IMR-90 (cell line): ENCODE results near the gene NUP210. TPM values are rescaled to one million over a fixed set of nuclear protein-coding genes. Genes with fewer than 3 reads are reported as not detected.

ENCODE experiments used
- ATAC-seq: fragments of 200-7000 bp; cut with Tn5 transposase; 2 replicates; pipeline ENCODE4 v1.9.1; 2020; ENCODE audit warnings: low read depth, mild to moderate bottlenecking, moderate library complexity
- BruUV-seq: library from RNA; stranded (reverse); fragments of 400-500 nt; replicated peaks from 2 replicates; lab custom pipeline; 2021; lab: Mats Ljungman, UMichigan
- CTCF ChIA-PET: fragments of 300-600 bp; formaldehyde crosslinking; extraction: SDS; loops from one replicate; lab custom pipeline; 2021; ENCODE audit warnings: antibody characterized with exemption; lab: Yijun Ruan, JAX
- POLR2A ChIA-PET: fragments of 300-600 bp; sonication (Branson Sonifier 250); formaldehyde crosslinking; loops from one replicate; lab custom pipeline; 2022; ENCODE audit warnings: antibody characterized with exemption; ENCODE audit not compliant: unreplicated experiment; lab: Charles Lee
- DNase-seq: peaks from one replicate; pipeline ENCODE4 v3.0.0; 2013
- H2AFZ ChIP-seq: replicated peaks from 2 replicates; pipeline ENCODE3; 2013; ENCODE audit warnings: low read length, mild to moderate bottlenecking; ENCODE audit not compliant: poor library complexity
- H2AK5ac ChIP-seq: 2 replicates; pipeline ENCODE4 v1.6.1; 2013; ENCODE audit warnings: low read depth, low read length, inconsistent platforms
- H2AK9ac ChIP-seq: replicated peaks from 2 replicates; pipeline ENCODE3; 2013; ENCODE audit warnings: mild to moderate bottlenecking, low read depth, low read length, moderate library complexity; ENCODE audit not compliant: poor library complexity
- H2BK120ac ChIP-seq: 2 replicates; pipeline ENCODE4 v1.6.1; 2013; ENCODE audit warnings: low read depth, low read length, inconsistent platforms
- H2BK15ac ChIP-seq: 3 replicates; pipeline ENCODE4 v1.6.1; 2013; ENCODE audit warnings: low read depth, low read length, inconsistent platforms
- H2BK20ac ChIP-seq: 2 replicates; pipeline ENCODE4 v1.6.1; 2013; ENCODE audit warnings: low read depth, mild to moderate bottlenecking, inconsistent platforms, low read length, moderate library complexity
- H2BK5ac ChIP-seq: 2 replicates; pipeline ENCODE4 v1.6.1; 2013; ENCODE audit warnings: mild to moderate bottlenecking, low read depth, low read length, inconsistent platforms; ENCODE audit not compliant: poor library complexity, severe bottlenecking
- H3K14ac ChIP-seq: replicated peaks from 2 replicates; pipeline ENCODE4 v1.6.1; 2013; ENCODE audit warnings: low read depth, low read length, inconsistent platforms
- H3K18ac ChIP-seq: 2 replicates; pipeline ENCODE4 v1.6.1; 2013; ENCODE audit warnings: low read depth, low read length, control low read depth
- H3K23ac ChIP-seq: 2 replicates; pipeline ENCODE4 v1.6.1; 2013; ENCODE audit warnings: low read depth, low read length, inconsistent platforms
- H3K27ac ChIP-seq: 2 replicates; pipeline ENCODE4 v1.5.1; 2013; ENCODE audit warnings: mild to moderate bottlenecking, control low read depth, low read length; ENCODE audit not compliant: insufficient read depth
- H3K27me3 ChIP-seq: 2 replicates; pipeline ENCODE4 v1.6.1; 2013; ENCODE audit warnings: low read length; ENCODE audit not compliant: control insufficient read depth, insufficient read depth
- H3K36me3 ChIP-seq: 2 replicates; pipeline ENCODE4 v1.6.1; 2013; ENCODE audit warnings: low read length, mixed read lengths; ENCODE audit not compliant: control insufficient read depth, insufficient read depth
- H3K4ac ChIP-seq: 2 replicates; pipeline ENCODE4 v1.6.1; 2013; ENCODE audit warnings: low read depth, low read length, inconsistent platforms
- H3K4me1 ChIP-seq: 2 replicates; pipeline ENCODE4 v1.6.1; 2013; ENCODE audit warnings: low read length, mixed read lengths; ENCODE audit not compliant: control insufficient read depth, insufficient read depth
- H3K4me2 ChIP-seq: 2 replicates; pipeline ENCODE4 v1.6.1; 2013; ENCODE audit warnings: low read depth, mild to moderate bottlenecking, control low read depth, low read length, moderate library complexity
- H3K4me3 ChIP-seq: 2 replicates; pipeline ENCODE4 v1.5.1; 2013; ENCODE audit warnings: low read depth, mild to moderate bottlenecking, control low read depth, low read length, moderate library complexity; ENCODE audit not compliant: insufficient read depth
- H3K56ac ChIP-seq: 2 replicates; pipeline ENCODE4 v1.6.1; 2013; ENCODE audit warnings: low read length, inconsistent platforms; ENCODE audit not compliant: insufficient read depth; ENCODE audit errors: extremely low read depth
- H3K79me1 ChIP-seq, 2 experiments: 2 replicates each; pipeline ENCODE4 v1.6.1; 2013; ENCODE audit warnings: low read length in 2 of 2, inconsistent platforms in 1 of 2, low read depth in 1 of 2
- H3K9ac ChIP-seq: 2 replicates; pipeline ENCODE4 v1.6.1; 2013; ENCODE audit warnings: low read depth, low read length, control low read depth
- H3K9me1 ChIP-seq: 2 replicates; pipeline ENCODE4 v1.6.1; 2013; ENCODE audit warnings: low read length, inconsistent platforms; ENCODE audit not compliant: insufficient read depth
- H3K9me3 ChIP-seq: 2 replicates; pipeline ENCODE4 v1.6.1; 2013; ENCODE audit warnings: low read length; ENCODE audit not compliant: control insufficient read depth, insufficient read depth
- H4K20me1 ChIP-seq: 2 replicates; pipeline ENCODE4 v1.6.1; 2013; ENCODE audit warnings: low read length, inconsistent platforms; ENCODE audit not compliant: insufficient read depth
- H4K5ac ChIP-seq: 2 replicates; pipeline ENCODE4 v1.6.1; 2013; ENCODE audit warnings: mild to moderate bottlenecking, low read depth, low read length, control low read depth
- H4K8ac ChIP-seq, 2 experiments: 2 replicates each; pipeline ENCODE4 v1.6.1; 2013; ENCODE audit warnings: low read depth in 2 of 2, low read length in 2 of 2, control low read depth in 1 of 2, inconsistent platforms in 1 of 2
- H4K91ac ChIP-seq: 2 replicates; pipeline ENCODE4 v1.6.1; 2013; ENCODE audit warnings: low read depth, low read length, inconsistent platforms; ENCODE audit not compliant: insufficient read depth
- BHLHE40 ChIP-seq: fragments of 150-350 bp; IDR thresholded peaks from 2 replicates; pipeline ENCODE4 v1.6.1; 2016; ENCODE audit warnings: mild to moderate bottlenecking, low read depth, low read length
- CEBPB ChIP-seq: IDR thresholded peaks from 2 replicates; pipeline ENCODE4 v1.6.1; 2012; ENCODE audit warnings: low read depth, low read length, improper control_type of control experiment
- CHD1 ChIP-seq: IDR thresholded peaks from 2 replicates; pipeline ENCODE4 v1.6.1; 2012; ENCODE audit warnings: low read depth, low read length, improper control_type of control experiment
- CTCF ChIP-seq: conservative IDR thresholded peaks from 2 replicates; pipeline ENCODE4 v1.5.1; 2012; ENCODE audit warnings: mild to moderate bottlenecking, low read depth, low read length, improper control_type of control experiment
- ELK1 ChIP-seq: fragments of 150-350 bp; IDR thresholded peaks from 2 replicates; pipeline ENCODE4 v1.6.1; 2016; ENCODE audit warnings: low read depth, mild to moderate bottlenecking, low read length, moderate library complexity, borderline replicate concordance
- FOS ChIP-seq: fragments of 150-350 bp; IDR thresholded peaks from 2 replicates; pipeline ENCODE4 v1.6.1; 2016; ENCODE audit warnings: low read depth, low read length
- MAFK ChIP-seq: IDR thresholded peaks from 2 replicates; pipeline ENCODE4 v1.6.1; 2012; ENCODE audit warnings: low read depth, low read length, improper control_type of control experiment
- MAZ ChIP-seq: IDR thresholded peaks from 2 replicates; pipeline ENCODE4 v1.6.1; 2012; ENCODE audit warnings: low read depth, mild to moderate bottlenecking, low read length, improper control_type of control experiment, moderate library complexity, borderline replicate concordance
- MXI1 ChIP-seq: IDR thresholded peaks from 2 replicates; pipeline ENCODE4 v1.6.1; 2012; ENCODE audit warnings: low read depth, mild to moderate bottlenecking, low read length, moderate library complexity, borderline replicate concordance
- NFE2L2 ChIP-seq: fragments of 150-350 bp; IDR thresholded peaks from 2 replicates; pipeline ENCODE4 v1.6.1; 2016; ENCODE audit warnings: low read depth, mild to moderate bottlenecking, low read length
- POLR2A ChIP-seq: IDR thresholded peaks from 2 replicates; pipeline ENCODE4 v1.6.1; 2012; ENCODE audit warnings: mild to moderate bottlenecking, low read depth, low read length
- RAD21 ChIP-seq: IDR thresholded peaks from 2 replicates; pipeline ENCODE4 v1.6.1; 2012; ENCODE audit warnings: low read length, improper control_type of control experiment
- RCOR1 ChIP-seq: IDR thresholded peaks from 2 replicates; pipeline ENCODE4 v1.6.1; 2012; ENCODE audit warnings: mild to moderate bottlenecking, low read length, improper control_type of control experiment; ENCODE audit not compliant: insufficient replicate concordance
- RFX5 ChIP-seq: IDR thresholded peaks from 2 replicates; pipeline ENCODE4 v1.8.0; 2012; ENCODE audit warnings: low read depth, mild to moderate bottlenecking, low read length, moderate library complexity
- SMC3 ChIP-seq: fragments of 150-350 bp; IDR thresholded peaks from 2 replicates; pipeline ENCODE4 v1.6.1; 2016; ENCODE audit warnings: low read depth, mild to moderate bottlenecking, antibody characterized with exemption, low read length, moderate library complexity
- WGBS, 2 experiments: methylation state at CpG; one replicate each; pipeline versions ENCODE4 v1.1.5 to v1.1.7; 2013; ENCODE audit warnings: missing lambda C conversion rate in 2 of 2; ENCODE audit not compliant: insufficient read length in 1 of 2; ENCODE audit errors: extremely low coverage in 2 of 2; 5-methylcytosine and 5-hydroxymethylcytosine counted together
- dilution Hi-C: fragments of 300-500 bp; cut with HindIII; formaldehyde crosslinking; loops from one replicate; pipeline ENCODE4 v1.14.3; 2018; ENCODE audit warnings: low sequenced_read_pairs; ENCODE audit not compliant: unreplicated experiment
- in situ Hi-C: fragments of 300-500 bp; cut with MboI; formaldehyde crosslinking; loops from 3 replicates; pipeline ENCODE4 v1.14.3; 2019; ENCODE audit warnings: low sequenced_read_pairs, inconsistent platforms, mixed read lengths
- intact Hi-C: fragments of 100-400 bp; cut with micrococcal nuclease; formaldehyde crosslinking; loops from 2 replicates; pipeline ENCODE4 v1.10.0; 2022
- polyA plus RNA-seq, 3 experiments: library from polyadenylated mRNA; depleted of rRNA; stranded (reverse); fragments of >200 nt; gene quantifications; 2 replicates each; pipeline ENCODE4 v1.2.3, GENCODE V29; 2012; ENCODE audit warnings: low replicate concordance in 1 of 3
- total RNA-seq: library from RNA; depleted of rRNA; stranded (reverse); fragments of >200 nt; gene quantifications from 2 replicates; pipeline ENCODE4 v1.2.3, GENCODE V29; 2012
- TF ChIP-seq, protein P1 (sequence below): fragments of 150-350 bp; IDR thresholded peaks from 2 replicates; pipeline ENCODE4 v1.6.1; 2017; ENCODE audit warnings: mild to moderate bottlenecking, antibody characterized with exemption, low read length, low read depth

The NUP210 gene
- total and polyA plus RNA-seq, 2 of the 4 experiments (the other 2 are of a cell fraction), result under 0.01 to 0.03 TPM

- intact Hi-C loops (no loop called here), in situ Hi-C loops (no loop called here)
Observed at GRCh38 chr3:13370609-13371008, 49.5 kb downstream of the NUP210 start.

More at GRCh38 chr3:13370609-13371008, 49.5 kb downstream of the NUP210 start:
- POLR2A ChIA-PET, result no interaction called here
- DNase-seq (no peak), ATAC-seq (no peak)
- Histone ChIP-seq H3K79me1 (no peaks in the 10 kb centered on the region), H4K8ac (no peak overlapping the region), H2BK20ac (no peak overlapping the region), H2AK5ac (no peak overlapping the region), H3K56ac (no peak overlapping the region), H4K91ac (no peak overlapping the region), H3K23ac (no peak overlapping the region), H3K27ac (no peak overlapping the region), H2AFZ (peak overlapping the region; percentile 63), H3K36me3 (no peaks in the 10 kb centered on the region), H3K18ac (no peak overlapping the region), H4K20me1 (no peaks in the 10 kb centered on the region), H3K9me3 (no peaks in the 10 kb centered on the region), H2BK120ac (no peak overlapping the region), H2BK15ac (no peak overlapping the region), H3K14ac (no peak overlapping the region), H3K4ac (no peak overlapping the region), H3K9ac (no peak overlapping the region), H3K27me3 (no peaks in the 10 kb centered on the region; the same call in 1 of the 2 replicates), H2AK9ac (no peak overlapping the region), H4K5ac (no peak overlapping the region), H3K9me1 (peaks cover 5% of the 10 kb centered on the region; the same call in 1 of the 2 replicates), H3K4me2 (no peak overlapping the region), H3K4me3 (no peak overlapping the region), H3K4me1 (no peaks in the 10 kb centered on the region), H2BK5ac (no peak overlapping the region)
- no peak for TF ChIP-seq MAZ
- TF ChIP-seq MXI1, result no peak
- TF ChIP-seq RFX5, result no peak
- no peak for TF ChIP-seq CTCF
- TF ChIP-seq, protein P1, sequence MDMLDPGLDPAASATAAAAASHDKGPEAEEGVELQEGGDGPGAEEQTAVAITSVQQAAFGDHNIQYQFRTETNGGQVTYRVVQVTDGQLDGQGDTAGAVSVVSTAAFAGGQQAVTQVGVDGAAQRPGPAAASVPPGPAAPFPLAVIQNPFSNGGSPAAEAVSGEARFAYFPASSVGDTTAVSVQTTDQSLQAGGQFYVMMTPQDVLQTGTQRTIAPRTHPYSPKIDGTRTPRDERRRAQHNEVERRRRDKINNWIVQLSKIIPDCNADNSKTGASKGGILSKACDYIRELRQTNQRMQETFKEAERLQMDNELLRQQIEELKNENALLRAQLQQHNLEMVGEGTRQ, result no peak
- TF ChIP-seq NFE2L2, result no peak
- no peak for TF ChIP-seq RCOR1
- TF ChIP-seq CHD1, result no peak
- no peak for TF ChIP-seq MAFK
- no peak for TF ChIP-seq POLR2A
- no peak for TF ChIP-seq ELK1
- no peak for TF ChIP-seq FOS
- TF ChIP-seq RAD21, result no peak
- TF ChIP-seq BHLHE40, result no peak
- no peak for TF ChIP-seq CEBPB
- no peak for TF ChIP-seq SMC3
- CTCF ChIA-PET, result no interaction called here
- dilution Hi-C loops, result no loop called here
- WGBS, 2 experiments, result 94% methylated on average over 5 of the region's 10 CpGs; no CpG with 5 or more reads in 1 of the 2 experiments
- BruUV-seq, result no TSS peak
